GM12878 (cell line): Measurements from ENCODE around the gene CR1. TPM values are rescaled to one million over a fixed set of nuclear protein-coding genes. Genes with fewer than 3 reads are reported as not detected.
A peak's percentile ranks its signal among the peaks of the same experiment; 100 is the strongest.
"Not testable (repeated sequence)": the region's sequence is repeated elsewhere in the genome, so short reads cannot be mapped to it uniquely, and the experiment has no call there.

Source experiments
- ATAC-seq: fragments of 200-7000 bp; cut with Tn5 transposase; 3 replicates; pipeline ENCODE4 v1.9.1; 2020; ENCODE audit warnings: mild to moderate bottlenecking, moderate library complexity
- BruUV-seq: library from RNA; stranded (reverse); fragments of 400-500 nt; replicated peaks from 2 replicates; lab custom pipeline; 2021; lab: Mats Ljungman, UMichigan
- CTCF ChIA-PET: fragments of 300-600 bp; sonication (Branson Sonifier 250); formaldehyde crosslinking; extraction: SDS; loops from one replicate; lab custom pipeline; 2021; ENCODE audit warnings: inconsistent platforms; lab: Yijun Ruan, JAX
- POLR2A ChIA-PET: fragments of 350-600 bp; formaldehyde crosslinking; extraction: SDS; loops from one replicate; lab custom pipeline; 2021; ENCODE audit warnings: inconsistent platforms; lab: Charles Lee
- RAD21 ChIA-PET: fragments of 300-600 bp; sonication (Branson Sonifier 250); formaldehyde crosslinking; loops from one replicate; lab custom pipeline; 2023; ENCODE audit warnings: antibody characterized with exemption; ENCODE audit not compliant: unreplicated experiment; lab: Charles Lee
- SMC1A ChIA-PET: fragments of 300-600 bp; sonication (Branson Sonifier 250); formaldehyde crosslinking; loops from one replicate; lab custom pipeline; 2023; ENCODE audit not compliant: unreplicated experiment, uncharacterized antibody; lab: Charles Lee
- DNase-seq: peaks from one replicate; pipeline ENCODE4 v3.0.0-alpha.2; 2011; ENCODE audit warnings: low read depth, low spot score
- FAIRE-seq: peaks from 3 replicates; lab custom pipeline; 2011; peaks lifted over from hg19 to GRCh38; lab: Jason Lieb, UNC
- H2AFZ ChIP-seq: 2 replicates; pipeline ENCODE4 v1.6.0; 2011; ENCODE audit warnings: low read depth, low read length, control low read depth; ENCODE audit not compliant: control insufficient read depth
- H3K27ac ChIP-seq: 2 replicates; pipeline ENCODE4 v1.5.1; 2011; ENCODE audit warnings: control low read depth; ENCODE audit not compliant: control insufficient read depth, insufficient read depth
- H3K27me3 ChIP-seq, 2 experiments: replicated peaks in 1 of 2; 2 replicates each; pipeline versions ENCODE4 v1.6.0 to v1.6.1; 2011; ENCODE audit warnings: low read length in 1 of 2; ENCODE audit not compliant: control insufficient read depth in 2 of 2, insufficient read depth in 2 of 2
- H3K36me3 ChIP-seq, 2 experiments: 2 replicates each; pipeline ENCODE4 v1.5.1; 2011; ENCODE audit warnings: low read length in 1 of 2; ENCODE audit not compliant: control insufficient read depth in 2 of 2, insufficient read depth in 2 of 2
- H3K4me1 ChIP-seq: 2 replicates; pipeline ENCODE4 v1.6.1; 2011; ENCODE audit warnings: mild to moderate bottlenecking, low read length, moderate library complexity, mixed read lengths; ENCODE audit not compliant: control insufficient read depth, insufficient read depth
- H3K4me2 ChIP-seq: 2 replicates; pipeline ENCODE4 v1.6.0; 2011; ENCODE audit warnings: control low read depth; ENCODE audit not compliant: control insufficient read depth, insufficient read depth
- H3K4me3 ChIP-seq: fragments of 200-600 bp; sonication (generic); 2 replicates; pipeline ENCODE4 v1.5.1; 2016
- H3K79me2 ChIP-seq: 2 replicates; pipeline ENCODE4 v1.6.0; 2011; ENCODE audit warnings: low read length; ENCODE audit not compliant: control insufficient read depth, insufficient read depth
- H3K9ac ChIP-seq: 2 replicates; pipeline ENCODE4 v1.8.0; 2011; ENCODE audit warnings: low read length, control low read depth, mixed read lengths; ENCODE audit not compliant: control insufficient read depth, insufficient read depth
- H3K9me3 ChIP-seq: replicated peaks from 3 replicates; pipeline ENCODE4 v1.5.1; 2011; ENCODE audit warnings: mild to moderate bottlenecking, low read length; ENCODE audit not compliant: control insufficient read depth, insufficient read depth
- H4K20me1 ChIP-seq: 2 replicates; pipeline ENCODE4 v1.6.0; 2011; ENCODE audit not compliant: control insufficient read depth, insufficient read depth
- BMI1 ChIP-seq: fragments of 450-650 bp; IDR thresholded peaks from 2 replicates; pipeline ENCODE4 v1.6.1; 2016; ENCODE audit warnings: mild to moderate bottlenecking, moderate library complexity, borderline replicate concordance
- JUND ChIP-seq: IDR thresholded peaks from 2 replicates; pipeline ENCODE4 v1.6.1; 2012; ENCODE audit warnings: low read depth, mild to moderate bottlenecking, low read length, improper control_type of control experiment, moderate library complexity
- LARP7 ChIP-seq: fragments of 450-650 bp; IDR thresholded peaks from 2 replicates; pipeline ENCODE4 v1.6.1; 2017; ENCODE audit warnings: mild to moderate bottlenecking
- MYC ChIP-seq: IDR thresholded peaks from 2 replicates; pipeline ENCODE4 v1.6.1; 2011; ENCODE audit warnings: mild to moderate bottlenecking, low read length, moderate library complexity, inconsistent platforms; ENCODE audit not compliant: insufficient read depth, insufficient replicate concordance, insufficient read length, severe bottlenecking
- NFIC ChIP-seq: IDR thresholded peaks from 2 replicates; pipeline ENCODE4 v1.6.1; 2012; ENCODE audit warnings: low read depth, mild to moderate bottlenecking, inconsistent platforms, low read length, moderate library complexity
- SIN3A ChIP-seq: IDR thresholded peaks from 2 replicates; pipeline ENCODE4 v1.6.1; 2012; ENCODE audit warnings: low read depth, low read length, improper control_type of control experiment
- SUPT20H ChIP-seq: IDR thresholded peaks from 2 replicates; pipeline ENCODE4 v1.6.1; 2011; ENCODE audit warnings: low read depth, mild to moderate bottlenecking, low read length, moderate library complexity, borderline replicate concordance; ENCODE audit not compliant: control insufficient read depth
- YBX1 ChIP-seq: fragments of 450-650 bp; IDR thresholded peaks from 2 replicates; pipeline ENCODE4 v1.6.1; 2016; ENCODE audit warnings: antibody characterized with exemption
- ZNF274 ChIP-seq: IDR thresholded peaks from one replicate; pipeline ENCODE4 v1.8.0; 2011; ENCODE audit not compliant: insufficient read length, insufficient read depth
- WGBS: methylation state at CpG from one replicate; pipeline ENCODE4 v1.1.6; 2016; ENCODE audit warnings: low lambda C conversion rate; ENCODE audit not compliant: insufficient replicate concordance, insufficient coverage; ENCODE audit errors: missing lambda C conversion rate; 5-methylcytosine and 5-hydroxymethylcytosine counted together
- in situ Hi-C: fragments of 300-500 bp; cut with MboI; formaldehyde crosslinking; loops from 9 replicates; pipeline ENCODE4 v1.14.3; 2018; ENCODE audit warnings: mixed read lengths
- intact Hi-C: fragments of 100-400 bp; cut with micrococcal nuclease; formaldehyde crosslinking; loops from one replicate; pipeline ENCODE4 v1.14.2; 2022; ENCODE audit not compliant: unreplicated experiment
- polyA plus RNA-seq, 11 experiments: library from polyadenylated mRNA; depleted of rRNA in 4 of 11; unstranded in 6 of 11; stranded (reverse) in 5 of 11; fragments of >200 nt; fragmentation: Nextera tagmentation in 4 of 11; fragmentation: Illumina TruSeq in 1 of 11; extraction: Ambion mirVana in 4 of 11; extraction: Trizol in 1 of 11; gene quantifications; 1 replicate in 1 of 11; 2 replicates in 10 of 11; pipeline versions ENCODE4 v1.2.1 to v1.2.3, GENCODE V29; 2011 to 2016; ENCODE audit warnings: inconsistent platforms in 2 of 11, missing spikeins in 2 of 11, low read depth in 1 of 11
- total RNA-seq, 4 experiments: library from RNA; depleted of rRNA in 3 of 4; stranded (reverse); fragments of >200 nt in 3 of 4; fragmentation: Illumina TruSeq in 1 of 4; extraction: Trizol in 1 of 4; gene quantifications; 2 replicates each; pipeline versions ENCODE4 v1.2.1 to v1.2.3, GENCODE V29; 2013 to 2021
- TF ChIP-seq, protein P1 (sequence below): IDR thresholded peaks from 2 replicates; pipeline ENCODE4 v1.6.1; 2012; ENCODE audit warnings: low read depth, low read length, improper control_type of control experiment
- TF ChIP-seq, protein P2 (sequence below): fragments of 450-650 bp; IDR thresholded peaks from 2 replicates; pipeline ENCODE4 v1.6.1; 2017; ENCODE audit warnings: mild to moderate bottlenecking, moderate library complexity

CR1 gene
- total and polyA plus RNA-seq, 10 of the 15 experiments (the other 5 are each of a cell fraction or from before 2014, with no cell fraction given): 0.30 to 8.0 (median 4.3) TPM

DNA sequence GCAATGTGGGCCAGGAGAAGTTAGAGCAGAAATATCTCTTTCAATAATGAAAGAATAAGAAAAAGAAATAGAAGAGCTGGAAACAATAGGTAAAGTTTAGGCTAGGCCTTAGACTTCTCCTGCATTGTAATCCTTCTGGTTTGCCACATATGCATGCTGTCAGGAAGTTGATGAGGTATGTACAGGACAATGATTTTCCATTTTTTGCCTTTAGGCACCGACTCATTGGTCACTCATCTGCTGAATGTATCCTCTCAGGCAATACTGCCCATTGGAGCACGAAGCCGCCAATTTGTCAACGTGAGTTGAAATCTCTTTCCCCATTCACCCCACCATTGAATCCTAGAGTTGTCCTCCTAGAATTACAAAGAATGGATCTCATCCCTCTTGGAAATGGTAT is 79.4 kb downstream of the CR1 start:
- H3K79me2 ChIP-seq, H3K4me1 ChIP-seq, ATAC-seq, H3K9ac ChIP-seq, RAD21 ChIA-PET, H3K4me3 ChIP-seq, in situ Hi-C loops, H3K9me3 ChIP-seq, BruUV-seq, H4K20me1 ChIP-seq, H3K27me3 ChIP-seq, H3K27ac ChIP-seq, POLR2A ChIA-PET, SMC1A ChIA-PET, FAIRE-seq, H2AFZ ChIP-seq, H3K4me2 ChIP-seq, H3K36me3 ChIP-seq, DNase-seq: not testable (repeated sequence)
- 77% methylated on average over 4 of the region's 4 CpGs for WGBS
- intact Hi-C loops: loop anchor here (10.0 kb wide), 2 partner anchors 99 to 219 kb away; no protein-coding TSS in a partner anchor
- CTCF ChIA-PET: interaction anchor here (0.6 kb wide), 1 partner anchor 250 kb away, joined by 3 read pairs; no protein-coding TSS in a partner anchor

DNA sequence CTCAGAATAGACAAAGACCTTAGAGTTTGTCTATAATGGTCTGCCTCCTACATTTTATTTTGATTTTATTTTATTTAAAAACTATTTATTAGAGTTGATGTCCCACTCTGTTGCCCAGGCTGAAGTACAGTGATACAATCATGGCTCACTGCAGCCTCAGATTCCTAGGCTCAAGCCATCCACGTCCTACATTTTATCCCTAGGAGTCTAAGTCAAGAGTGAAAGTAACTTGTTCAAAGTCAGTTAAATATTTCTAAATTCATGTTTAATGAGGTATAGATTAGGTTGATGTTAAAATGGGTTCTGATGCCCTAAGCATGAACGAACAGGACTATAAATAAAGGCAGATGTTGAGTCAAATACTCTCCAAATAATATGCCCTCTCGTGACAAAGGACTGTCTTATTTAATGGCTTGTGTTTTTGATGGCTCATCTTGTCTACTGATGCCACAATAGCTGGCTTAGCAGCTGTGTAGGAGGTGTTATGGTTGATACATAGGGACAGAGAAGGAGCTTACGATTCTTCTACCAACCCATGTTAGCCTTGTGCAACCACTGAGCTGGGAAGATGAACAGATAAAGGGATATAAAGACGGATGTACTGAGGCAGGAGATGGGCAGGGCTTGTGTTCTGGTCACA is 83.0 kb downstream of the CR1 start:
- DNase-seq: no peak
- Histone ChIP-seq H3K4me1 (no peaks in the 10 kb centered on the region), H3K27ac (no peak overlapping the region), H3K9ac (no peak overlapping the region), H2AFZ (peak overlapping the region; percentile 71; the same call in 1 of the 2 replicates), H4K20me1 (no peaks in the 10 kb centered on the region; the same call in 1 of the 2 replicates), H3K9me3 (no peaks in the 10 kb centered on the region), H3K79me2 (no peaks in the 10 kb centered on the region), H3K4me3 (no peak overlapping the region), H3K27me3 (no peaks in the 10 kb centered on the region), H3K36me3 (no peaks in the 10 kb centered on the region), H3K4me2 (no peak overlapping the region)
- no peak for FAIRE-seq
- no TSS peak for BruUV-seq
- SMC1A ChIA-PET: interaction anchor here (0.6 to 3.1 kb wide), 4 partner anchors 97 to 1143 kb away, joined by 3 to 19 read pairs (median 3); no protein-coding TSS in a partner anchor
- POLR2A ChIA-PET: no interaction called here
- intact Hi-C loops: loop anchor here (10.0 kb wide), 2 partner anchors 96 to 216 kb away; no protein-coding TSS in a partner anchor
- WGBS: 35% methylated on average over 5 of the region's 5 CpGs
- in situ Hi-C loops: no loop called here
- CTCF ChIA-PET: interaction anchor here (1.0 to 4.4 kb wide), 6 partner anchors 41 to 220 kb away, joined by 3 to 25 read pairs (median 10); no protein-coding TSS in a partner anchor
- ATAC-seq: peak; percentile 46; the same call in 2 of the 3 replicates
- RAD21 ChIA-PET: interaction anchor here (0.7 to 1.9 kb wide), 2 partner anchors 41 to 218 kb away, joined by 3 to 8 read pairs; no protein-coding TSS in a partner anchor
- TF ChIP-seq, protein P1, sequence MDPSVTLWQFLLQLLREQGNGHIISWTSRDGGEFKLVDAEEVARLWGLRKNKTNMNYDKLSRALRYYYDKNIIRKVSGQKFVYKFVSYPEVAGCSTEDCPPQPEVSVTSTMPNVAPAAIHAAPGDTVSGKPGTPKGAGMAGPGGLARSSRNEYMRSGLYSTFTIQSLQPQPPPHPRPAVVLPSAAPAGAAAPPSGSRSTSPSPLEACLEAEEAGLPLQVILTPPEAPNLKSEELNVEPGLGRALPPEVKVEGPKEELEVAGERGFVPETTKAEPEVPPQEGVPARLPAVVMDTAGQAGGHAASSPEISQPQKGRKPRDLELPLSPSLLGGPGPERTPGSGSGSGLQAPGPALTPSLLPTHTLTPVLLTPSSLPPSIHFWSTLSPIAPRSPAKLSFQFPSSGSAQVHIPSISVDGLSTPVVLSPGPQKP: no peak
- TF ChIP-seq BMI1 (no peak), ZNF274 (no peak), SIN3A (no peak), MYC (no peak), NFIC (no peak), LARP7 (no peak), SUPT20H (no peak), YBX1 (no peak), JUND (no peak)
- TF ChIP-seq, protein P2, sequence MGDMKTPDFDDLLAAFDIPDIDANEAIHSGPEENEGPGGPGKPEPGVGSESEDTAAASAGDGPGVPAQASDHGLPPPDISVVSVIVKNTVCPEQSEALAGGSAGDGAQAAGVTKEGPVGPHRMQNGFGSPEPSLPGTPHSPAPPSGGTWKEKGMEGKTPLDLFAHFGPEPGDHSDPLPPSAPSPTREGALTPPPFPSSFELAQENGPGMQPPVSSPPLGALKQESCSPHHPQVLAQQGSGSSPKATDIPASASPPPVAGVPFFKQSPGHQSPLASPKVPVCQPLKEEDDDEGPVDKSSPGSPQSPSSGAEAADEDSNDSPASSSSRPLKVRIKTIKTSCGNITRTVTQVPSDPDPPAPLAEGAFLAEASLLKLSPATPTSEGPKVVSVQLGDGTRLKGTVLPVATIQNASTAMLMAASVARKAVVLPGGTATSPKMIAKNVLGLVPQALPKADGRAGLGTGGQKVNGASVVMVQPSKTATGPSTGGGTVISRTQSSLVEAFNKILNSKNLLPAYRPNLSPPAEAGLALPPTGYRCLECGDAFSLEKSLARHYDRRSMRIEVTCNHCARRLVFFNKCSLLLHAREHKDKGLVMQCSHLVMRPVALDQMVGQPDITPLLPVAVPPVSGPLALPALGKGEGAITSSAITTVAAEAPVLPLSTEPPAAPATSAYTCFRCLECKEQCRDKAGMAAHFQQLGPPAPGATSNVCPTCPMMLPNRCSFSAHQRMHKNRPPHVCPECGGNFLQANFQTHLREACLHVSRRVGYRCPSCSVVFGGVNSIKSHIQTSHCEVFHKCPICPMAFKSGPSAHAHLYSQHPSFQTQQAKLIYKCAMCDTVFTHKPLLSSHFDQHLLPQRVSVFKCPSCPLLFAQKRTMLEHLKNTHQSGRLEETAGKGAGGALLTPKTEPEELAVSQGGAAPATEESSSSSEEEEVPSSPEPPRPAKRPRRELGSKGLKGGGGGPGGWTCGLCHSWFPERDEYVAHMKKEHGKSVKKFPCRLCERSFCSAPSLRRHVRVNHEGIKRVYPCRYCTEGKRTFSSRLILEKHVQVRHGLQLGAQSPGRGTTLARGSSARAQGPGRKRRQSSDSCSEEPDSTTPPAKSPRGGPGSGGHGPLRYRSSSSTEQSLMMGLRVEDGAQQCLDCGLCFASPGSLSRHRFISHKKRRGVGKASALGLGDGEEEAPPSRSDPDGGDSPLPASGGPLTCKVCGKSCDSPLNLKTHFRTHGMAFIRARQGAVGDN: no peak
